Lung (tissue), 12 donors: ENCODE data around the gene LHFPL4. TPM values are rescaled to one million over a fixed set of nuclear protein-coding genes. Genes with fewer than 3 reads are reported as not detected.
"Not testable (repeated sequence)": the region's sequence is repeated elsewhere in the genome, so short reads cannot be mapped to it uniquely, and the experiment has no call there.

Experiments
- ATAC-seq: fragments of 200-7000 bp; cut with Tn5 transposase; one replicate; pipeline ENCODE4 v1.9.1; 2020; ENCODE audit warnings: moderate number of reproducible peaks; ENCODE audit not compliant: insufficient read depth, low FRiP score
- DNase-seq, 3 donors: peaks; one replicate each; pipeline ENCODE4 v3.0.0-alpha.2; 2013 to 2017
- H3K27ac ChIP-seq, 2 donors: one replicate each; pipeline ENCODE4 v1.5.1; 2013; ENCODE audit warnings: mild to moderate bottlenecking in 2 of 2, moderate library complexity in 2 of 2, control low read depth in 1 of 2, inconsistent platforms in 1 of 2, low read depth in 1 of 2, low read length in 1 of 2
- H3K27me3 ChIP-seq, 3 donors: one replicate each; pipeline ENCODE4 v1.5.1; 2013; ENCODE audit warnings: low read length in 2 of 3; ENCODE audit not compliant: control insufficient read depth in 3 of 3, insufficient read depth in 3 of 3
- H3K36me3 ChIP-seq, 4 donors: one replicate each; pipeline ENCODE4 v1.5.1; 2013; ENCODE audit warnings: low read length in 4 of 4, mild to moderate bottlenecking in 1 of 4, moderate library complexity in 1 of 4; ENCODE audit not compliant: control insufficient read depth in 4 of 4, insufficient read depth in 4 of 4
- H3K4me1 ChIP-seq, 5 donors: one replicate each; pipeline ENCODE4 v1.5.1; 2013; ENCODE audit warnings: low read length in 5 of 5, mild to moderate bottlenecking in 2 of 5, moderate library complexity in 1 of 5; ENCODE audit not compliant: control insufficient read depth in 5 of 5, insufficient read depth in 5 of 5
- H3K4me3 ChIP-seq: one replicate; pipeline ENCODE4 v1.5.1; 2013; ENCODE audit warnings: mild to moderate bottlenecking, control low read depth, moderate library complexity
- H3K9ac ChIP-seq, 2 donors: one replicate each; pipeline ENCODE4 v1.5.1; 2013; ENCODE audit warnings: low read length in 2 of 2, control low read depth in 1 of 2; ENCODE audit not compliant: insufficient read depth in 1 of 2
- H3K9me3 ChIP-seq, 4 donors: one replicate each; pipeline ENCODE4 v1.5.1; 2013; ENCODE audit warnings: low read length in 3 of 4, mild to moderate bottlenecking in 1 of 4, moderate library complexity in 1 of 4; ENCODE audit not compliant: control insufficient read depth in 4 of 4, insufficient read depth in 3 of 4
- WGBS, 2 donors: extraction: QIAGEN DNeasy Blood & Tissue Kit; methylation state at CpG; one replicate each; pipeline ENCODE4 v1.1.7; 2013; 5-methylcytosine and 5-hydroxymethylcytosine counted together
- polyA plus RNA-seq, 2 donors: library from polyadenylated mRNA; stranded (reverse); fragments of 200-250 nt; gene quantifications; one replicate each; pipeline ENCODE4 v1.2.1, GENCODE V29; 2013
- total RNA-seq, 2 donors: library from RNA; depleted of rRNA in 1 of 2; stranded (reverse); fragments of >200 nt in 1 of 2; gene quantifications; one replicate each; pipeline ENCODE4 v1.2.1, GENCODE V29; 2014 to 2021
- TF ChIP-seq, protein P1 (sequence below): IDR thresholded peaks from 2 replicates; pipeline ENCODE4 v1.5.1; 2012; ENCODE audit warnings: mild to moderate bottlenecking; ENCODE audit errors: control extremely low read depth, extremely low read depth
- donor health status: control.
- donor health status: control.
- donor health status: Bipolar disorder and iron deficiency.
- donor health status: healthy.
- donor health status: DM: yes; HTN: yes; CAD: no.

LHFPL4 gene
- total and polyA plus RNA-seq, 4 donors = 0.01 to 0.14 (median 0.02) TPM; not detected in 1

DNA sequence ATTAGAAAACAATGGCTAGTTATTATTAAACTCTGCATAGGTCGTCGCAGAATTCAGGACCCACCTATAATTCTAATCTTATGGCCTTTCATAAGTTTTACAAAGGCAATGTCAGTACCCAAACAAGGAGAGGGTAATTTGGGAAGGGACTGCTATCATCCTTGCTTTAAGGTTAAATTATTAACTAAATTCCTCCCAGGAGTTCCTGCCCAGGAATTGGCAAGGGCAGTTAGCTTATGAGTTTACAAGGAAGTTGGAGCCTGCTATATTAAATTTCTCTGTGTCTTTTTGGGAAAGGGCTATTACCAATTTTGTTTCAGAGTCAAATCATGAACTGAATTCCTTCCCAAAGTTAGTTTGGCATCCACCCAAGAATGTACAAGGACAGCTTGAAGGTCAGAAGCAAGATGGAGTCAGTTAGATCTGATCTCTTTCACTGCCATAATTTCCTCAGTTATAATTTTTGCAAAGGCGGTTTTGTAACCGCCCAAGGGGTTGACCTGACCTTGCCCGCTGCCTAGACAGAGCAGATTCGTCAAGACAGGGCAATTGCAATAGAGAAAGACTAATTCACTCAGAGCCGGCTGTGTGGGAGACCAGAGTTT, 45.3 kb upstream of the LHFPL4 start:
- ATAC-seq = no peak
- H3K27me3 ChIP-seq = no peaks in the 10 kb centered on the region
- peaks cover 0 to 5% (median 0%) of the 10 kb centered on the region in 4 donors for H3K9me3 ChIP-seq
- no peak overlapping the region for H3K4me3 ChIP-seq
- H3K4me1 ChIP-seq = no peaks in the 10 kb centered on the region
- no peak overlapping the region for H3K27ac ChIP-seq
- peak in 2 of 3 donors; percentile 2 to 11 for DNase-seq
- no peaks in the 10 kb centered on the region for H3K36me3 ChIP-seq
- TF ChIP-seq, protein P1, sequence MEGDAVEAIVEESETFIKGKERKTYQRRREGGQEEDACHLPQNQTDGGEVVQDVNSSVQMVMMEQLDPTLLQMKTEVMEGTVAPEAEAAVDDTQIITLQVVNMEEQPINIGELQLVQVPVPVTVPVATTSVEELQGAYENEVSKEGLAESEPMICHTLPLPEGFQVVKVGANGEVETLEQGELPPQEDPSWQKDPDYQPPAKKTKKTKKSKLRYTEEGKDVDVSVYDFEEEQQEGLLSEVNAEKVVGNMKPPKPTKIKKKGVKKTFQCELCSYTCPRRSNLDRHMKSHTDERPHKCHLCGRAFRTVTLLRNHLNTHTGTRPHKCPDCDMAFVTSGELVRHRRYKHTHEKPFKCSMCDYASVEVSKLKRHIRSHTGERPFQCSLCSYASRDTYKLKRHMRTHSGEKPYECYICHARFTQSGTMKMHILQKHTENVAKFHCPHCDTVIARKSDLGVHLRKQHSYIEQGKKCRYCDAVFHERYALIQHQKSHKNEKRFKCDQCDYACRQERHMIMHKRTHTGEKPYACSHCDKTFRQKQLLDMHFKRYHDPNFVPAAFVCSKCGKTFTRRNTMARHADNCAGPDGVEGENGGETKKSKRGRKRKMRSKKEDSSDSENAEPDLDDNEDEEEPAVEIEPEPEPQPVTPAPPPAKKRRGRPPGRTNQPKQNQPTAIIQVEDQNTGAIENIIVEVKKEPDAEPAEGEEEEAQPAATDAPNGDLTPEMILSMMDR = no peak
- WGBS, 2 donors = 83 to 84% methylated on average over 7 of the region's 7 CpGs
- H3K9ac ChIP-seq = no peak overlapping the region

DNA sequence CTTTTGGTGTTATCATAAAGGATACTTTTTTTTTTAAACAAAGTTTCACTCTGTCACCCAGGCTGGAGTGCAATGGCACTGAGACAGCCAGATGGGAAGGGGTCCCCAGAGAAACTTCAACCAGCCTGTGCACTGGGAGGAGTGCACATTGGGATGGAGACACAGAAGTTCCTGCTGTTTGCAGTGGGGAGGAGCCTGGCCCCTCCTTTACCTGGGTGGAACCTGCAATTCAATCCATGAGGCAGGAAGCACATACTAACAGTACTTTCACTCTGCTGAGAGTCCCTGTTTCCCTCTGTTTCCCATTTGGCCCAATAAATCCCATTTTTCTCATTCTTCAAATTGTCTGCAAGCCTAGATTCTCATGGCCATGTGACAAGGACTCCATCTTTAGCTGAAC, 42.3 kb upstream of the LHFPL4 start:
- TF ChIP-seq, protein P1 = no peak
- H3K9ac ChIP-seq = no peak overlapping the region
- no peak overlapping the region for H3K27ac ChIP-seq
- no peaks in the 10 kb centered on the region for H3K36me3 ChIP-seq
- no peak overlapping the region for H3K4me3 ChIP-seq
- H3K4me1 ChIP-seq = no peaks in the 10 kb centered on the region
- ATAC-seq (no peak), DNase-seq (no peak)
- peaks cover 0 to 5% (median 0%) of the 10 kb centered on the region in 4 donors for H3K9me3 ChIP-seq
- no peaks in the 10 kb centered on the region for H3K27me3 ChIP-seq

DNA sequence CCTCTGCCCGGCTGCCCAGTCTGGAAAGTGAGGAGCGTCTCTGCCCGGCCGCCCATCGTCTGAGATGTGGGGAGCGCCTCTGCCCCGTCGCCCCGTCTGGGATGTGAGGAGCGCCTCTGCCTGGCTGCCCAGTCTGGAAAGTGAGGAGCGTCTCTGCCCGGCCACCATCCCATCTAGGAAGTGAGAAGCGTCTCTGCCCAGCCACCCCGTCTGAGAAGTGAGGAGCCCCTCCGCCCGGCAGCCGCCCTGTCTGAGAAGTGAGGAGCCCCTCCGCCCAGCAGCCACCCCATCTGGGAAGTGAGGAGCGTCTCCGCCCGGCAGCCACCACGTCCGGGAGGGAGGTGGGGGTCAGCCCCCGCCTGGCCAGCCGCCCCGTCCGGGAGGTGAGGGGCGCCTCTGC, 38.2 kb upstream of the LHFPL4 start:
- H3K9me3 ChIP-seq, H3K36me3 ChIP-seq, H3K4me3 ChIP-seq, H3K27ac ChIP-seq, H3K27me3 ChIP-seq, H3K4me1 ChIP-seq, H3K9ac ChIP-seq, ATAC-seq, DNase-seq: not testable (repeated sequence)
- 95 to 97% methylated on average over 17 to 28 of the region's 28 CpGs for WGBS, 2 donors

DNA sequence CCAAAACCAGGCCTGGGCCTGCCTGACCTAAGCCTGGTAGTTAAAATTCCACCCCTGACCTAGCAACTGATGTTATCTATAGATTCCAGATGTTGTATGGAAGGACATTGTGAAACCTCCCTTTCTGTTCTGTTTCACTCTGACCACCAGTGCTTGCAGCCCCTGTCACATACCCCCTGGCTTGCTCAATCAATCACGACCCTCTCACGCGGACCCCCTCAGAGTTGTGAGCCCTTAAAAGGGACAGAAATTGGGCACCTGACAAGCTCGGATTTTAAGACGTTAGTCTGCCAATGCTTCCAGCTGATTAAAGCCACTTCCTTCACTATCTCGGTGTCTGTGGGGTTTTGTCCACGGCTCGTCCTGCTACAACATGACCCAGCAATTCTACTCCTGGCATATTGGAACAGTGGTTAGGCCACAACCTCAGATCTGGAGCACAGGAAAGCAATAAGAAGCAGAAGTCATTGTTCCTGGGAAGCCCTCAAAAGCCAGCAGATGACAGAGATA, 36.7 kb upstream of the LHFPL4 start:
- Histone ChIP-seq H3K4me3 (no peak overlapping the region), H3K27ac (no peak overlapping the region), H3K9me3 (no peaks in the 10 kb centered on the region), H3K36me3 (no peaks in the 10 kb centered on the region), H3K27me3 (no peaks in the 10 kb centered on the region), H3K4me1 (no peaks in the 10 kb centered on the region), H3K9ac (no peak overlapping the region)
- WGBS, 2 donors = 33 to 52% methylated on average over 8 of the region's 8 CpGs
- TF ChIP-seq, protein P1 = no peak
- DNase-seq = no peak
- ATAC-seq = no peak
